Measurements from ENCODE around the gene RBM4B.

RBM4B gene

DNA sequence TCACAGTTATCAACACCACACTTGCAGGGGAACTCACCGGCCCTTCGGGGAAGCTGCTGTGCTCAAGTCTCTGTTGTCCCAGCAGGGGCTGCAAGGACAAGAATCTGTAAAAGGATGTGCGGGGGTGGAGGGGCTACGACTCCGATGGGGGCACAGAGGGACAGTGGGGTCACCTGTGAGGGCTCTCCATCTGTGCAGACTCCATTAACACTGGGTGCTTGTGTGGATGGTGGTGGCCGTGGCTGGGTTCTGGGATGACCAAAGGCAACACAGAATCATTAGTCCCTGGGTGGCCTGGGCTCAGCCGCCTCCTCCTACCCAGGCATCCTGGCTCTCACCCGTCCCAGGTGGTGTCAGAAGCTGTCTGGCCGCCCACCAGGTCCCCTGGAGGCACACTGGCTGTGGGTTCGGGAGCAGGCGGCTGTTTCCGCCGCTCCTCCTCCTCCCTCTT is 10.2 kb upstream of the RBM4B start:
- DNase-seq (ENCODE audit: low read depth in 2 of 3, low spot score in 1 of 3) = no peak

DNA sequence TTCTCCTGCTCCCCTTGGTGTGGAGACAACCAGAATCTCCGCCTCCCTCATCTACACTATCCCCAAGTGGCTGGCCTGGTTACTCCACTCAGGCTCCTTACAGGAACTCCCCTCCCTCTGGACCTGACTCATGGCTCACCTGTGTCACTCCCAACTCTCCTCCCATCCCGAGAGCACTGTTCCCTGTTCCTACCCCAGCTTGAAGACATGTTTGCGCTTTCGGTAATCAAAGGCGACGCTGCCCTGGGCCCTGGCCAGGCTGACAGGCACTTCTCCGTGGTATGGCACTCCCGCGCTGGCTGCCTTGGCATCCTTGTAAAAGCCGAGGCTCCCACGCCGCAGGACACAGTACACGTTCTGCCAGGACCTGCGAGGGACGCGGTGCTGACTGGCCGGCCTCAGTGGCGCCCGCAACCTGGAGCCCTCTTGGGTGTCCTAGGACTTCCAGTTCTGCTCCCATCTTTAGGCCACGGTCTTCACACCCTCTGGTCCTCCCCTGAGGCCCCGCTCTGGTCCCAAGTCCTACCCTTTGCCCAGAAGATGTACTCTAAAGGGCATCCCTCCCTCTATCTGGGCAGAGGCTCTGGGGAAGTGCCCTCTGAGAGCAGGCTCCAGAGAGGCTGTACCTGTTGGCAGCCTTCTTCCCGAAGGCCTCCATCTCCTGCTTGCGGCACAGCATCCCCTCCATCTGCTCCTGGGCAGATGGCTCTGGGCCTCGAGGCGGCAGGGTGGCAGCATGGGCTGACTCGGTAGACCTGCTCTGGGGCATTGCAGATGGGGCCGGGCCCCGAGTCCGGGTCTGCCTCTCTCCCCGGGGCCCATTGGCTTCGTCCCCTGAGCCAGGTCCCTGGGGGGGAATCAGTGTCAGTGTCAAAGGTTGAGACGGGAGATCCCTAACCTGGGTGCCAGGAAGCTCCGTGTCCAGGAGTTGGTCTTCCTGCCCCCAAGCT is 9.4 kb upstream of the RBM4B start:
- no peak for DNase-seq (ENCODE audit: low read depth in 2 of 3, low spot score in 1 of 3)

DNA sequence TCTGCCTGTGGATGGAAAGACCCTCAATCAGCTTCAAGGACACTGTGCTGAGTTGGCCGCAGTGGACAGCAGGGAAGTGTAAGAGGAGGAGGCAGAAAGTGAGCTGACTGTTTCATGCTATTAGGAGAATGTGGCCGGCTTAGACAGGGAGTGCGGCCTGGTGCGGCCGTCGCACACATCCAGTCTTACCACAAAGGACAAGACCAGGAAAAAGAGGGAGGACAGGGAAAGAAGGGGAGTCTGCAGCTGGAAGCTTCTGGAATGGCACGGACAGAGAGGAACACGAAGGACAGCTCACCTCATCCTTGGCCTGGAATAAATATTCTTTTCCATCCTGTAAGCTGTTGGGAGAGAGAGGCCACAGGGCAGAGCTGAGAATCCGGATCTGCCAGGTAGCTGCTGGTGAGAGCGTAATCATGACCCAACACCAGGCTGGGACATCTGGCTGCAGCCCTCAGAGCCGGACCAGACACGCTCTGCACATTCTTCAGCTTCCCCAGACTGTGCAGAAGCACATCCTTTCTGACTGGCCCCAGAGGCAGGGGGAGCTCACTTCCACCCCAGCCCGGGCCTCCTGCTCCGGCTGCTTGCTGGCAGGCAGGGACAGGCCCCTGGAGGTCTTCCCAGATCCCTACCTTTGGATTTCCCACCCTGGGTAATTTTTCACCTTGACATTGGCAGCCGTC is 8.6 kb upstream of the RBM4B start:
- no peak for DNase-seq (ENCODE audit: low read depth in 2 of 3, low spot score in 1 of 3)

DNA sequence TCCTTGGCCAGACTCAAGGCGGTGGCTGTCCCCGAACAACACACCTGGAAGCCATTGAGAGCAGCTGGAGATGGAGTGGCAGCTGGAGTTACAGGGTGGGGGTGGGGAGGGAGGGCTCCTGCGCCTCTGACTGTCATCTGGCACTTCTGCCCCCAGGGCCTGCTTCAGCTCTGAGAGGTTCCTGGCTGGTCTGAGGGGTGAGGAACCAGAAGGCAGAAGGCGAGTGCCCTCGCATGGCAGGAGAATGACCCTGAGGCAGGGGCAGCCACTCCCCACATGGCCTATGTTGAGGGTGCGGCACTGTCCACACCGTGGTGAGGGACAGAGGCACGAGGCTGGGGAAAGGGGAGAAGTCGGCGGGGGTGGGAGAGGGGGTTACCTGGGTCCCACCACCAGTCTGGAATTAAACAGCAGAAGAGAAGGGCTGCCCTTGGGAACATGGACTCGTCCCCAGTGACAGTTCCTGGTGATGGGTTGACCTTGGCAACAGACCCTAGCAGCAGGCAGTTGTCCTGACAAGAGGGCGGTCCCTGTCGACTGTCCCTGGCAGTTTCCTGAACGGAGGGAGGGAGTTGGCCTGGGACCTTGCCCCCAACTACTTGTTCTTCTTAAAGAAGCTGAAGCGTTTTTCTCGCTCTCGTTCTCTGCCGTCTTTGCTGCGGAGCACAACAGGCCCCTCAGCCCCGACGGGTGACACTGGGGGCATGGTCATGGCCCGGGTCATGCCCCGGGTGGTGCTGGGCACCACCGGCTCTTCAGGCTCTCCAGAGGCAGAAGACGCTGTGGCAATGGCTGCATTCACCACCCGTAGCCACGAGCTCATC is 7.8 kb upstream of the RBM4B start:
- no peak for DNase-seq (ENCODE audit: low read depth in 2 of 3, low spot score in 1 of 3)

DNA sequence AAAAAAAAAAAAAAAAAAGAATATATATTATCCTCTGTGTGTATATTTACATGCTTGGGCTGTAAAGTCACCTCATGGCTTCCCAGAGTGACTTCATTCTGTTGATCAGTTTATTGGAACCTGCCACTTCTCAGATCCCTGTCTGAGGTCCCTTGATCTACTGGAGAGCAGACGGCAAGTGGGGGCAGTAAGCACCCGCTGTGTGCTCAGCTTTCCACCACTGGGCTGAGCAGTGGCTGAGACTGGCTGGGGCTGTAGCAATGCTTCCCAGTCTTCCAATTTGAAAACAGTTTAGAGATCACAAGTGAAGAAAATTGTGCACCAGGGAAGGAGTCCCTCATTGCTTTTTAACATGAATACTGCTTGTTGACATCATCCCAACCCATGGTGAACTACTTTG is 6.9 kb upstream of the RBM4B start:
- no peak for DNase-seq (ENCODE audit: low read depth in 2 of 3, low spot score in 1 of 3)

DNA sequence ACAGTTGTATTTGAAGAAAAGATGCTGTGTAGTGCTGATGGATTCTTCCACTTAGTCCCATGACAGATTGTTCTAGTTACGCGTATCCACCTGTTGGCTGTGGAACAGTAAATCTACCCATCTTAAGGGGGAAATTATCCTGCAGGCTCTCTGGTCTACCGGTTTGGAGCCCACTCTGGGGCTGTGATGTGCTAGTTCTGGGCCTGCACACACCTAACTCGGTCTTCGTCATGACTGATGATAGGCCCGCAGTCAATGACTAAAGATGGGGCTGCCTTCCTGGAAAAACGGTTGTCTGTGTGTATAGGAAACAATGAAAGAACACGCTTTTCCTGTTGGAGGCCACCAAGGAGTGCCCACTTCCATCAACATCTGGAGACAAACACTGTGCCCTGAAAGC is 6.2 kb upstream of the RBM4B start:
- no peak for DNase-seq (ENCODE audit: low read depth in 2 of 3, low spot score in 1 of 3)

DNA sequence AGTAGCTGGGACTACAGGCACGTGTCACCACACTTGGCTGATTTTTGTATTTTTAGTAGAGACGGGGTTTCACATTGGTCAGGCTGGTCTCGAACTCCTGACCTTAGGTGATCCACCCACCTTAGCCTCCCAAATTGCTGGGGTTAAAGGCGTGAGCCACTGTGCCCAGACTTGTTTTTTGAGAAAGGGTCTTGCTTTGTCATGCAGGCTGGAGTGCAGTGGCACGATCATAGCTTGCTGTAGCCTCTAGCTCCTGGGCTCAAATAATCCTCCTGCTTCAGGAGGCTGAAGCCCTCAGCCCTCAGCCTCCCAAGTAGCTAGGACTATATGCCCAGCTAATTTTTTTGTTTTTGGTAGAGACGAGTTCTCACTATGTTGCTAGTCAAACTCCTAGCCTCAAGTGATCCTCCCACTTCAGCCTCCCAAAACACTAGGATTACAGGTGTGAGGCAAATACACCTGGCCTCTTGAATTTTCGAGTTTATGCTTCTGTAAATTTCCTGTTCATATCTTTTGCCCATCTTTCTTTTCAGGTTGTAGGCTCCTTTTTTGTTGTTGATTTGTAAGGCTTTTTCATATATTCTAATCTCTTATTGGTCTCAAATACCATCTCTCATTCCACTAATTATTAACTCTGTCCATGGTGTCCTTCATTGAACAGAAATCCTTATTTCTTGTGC is 3.4 kb upstream of the RBM4B start:
- no peak for DNase-seq (ENCODE audit: low read depth in 2 of 3, low spot score in 1 of 3)

DNA sequence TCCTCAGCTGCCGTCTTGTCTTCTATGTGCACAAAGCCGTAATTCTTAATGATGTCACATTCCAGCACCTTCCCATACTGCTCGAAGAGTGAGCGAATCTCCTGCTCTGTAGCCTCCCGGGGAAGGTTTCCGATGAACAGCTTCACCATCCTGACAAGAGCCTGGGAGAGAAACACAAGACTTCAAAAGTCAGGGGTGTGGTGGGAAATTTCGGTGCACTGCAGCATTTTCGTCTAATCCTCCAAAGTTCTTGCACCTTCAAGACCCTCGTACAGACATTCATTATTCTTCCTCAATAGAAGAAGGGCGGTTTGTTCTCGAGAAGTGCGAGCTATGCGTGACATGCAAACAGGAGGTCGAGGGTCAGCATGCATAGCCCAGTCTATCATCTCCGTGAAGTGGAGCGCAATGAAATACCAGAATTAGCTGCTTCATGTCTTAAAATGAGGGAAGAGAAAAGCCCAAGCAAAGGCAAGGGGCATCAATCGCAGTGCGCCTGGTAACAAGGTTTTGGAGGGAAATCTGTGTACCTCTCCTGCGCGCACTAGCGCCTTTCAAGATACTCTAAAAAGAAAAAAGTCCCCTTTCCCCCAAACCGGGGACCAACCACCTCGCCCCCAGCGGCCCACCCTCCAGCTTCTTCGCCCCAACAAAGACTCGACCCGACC is 622 bp downstream of the RBM4B start:
- DNase-seq (ENCODE audit: low read depth in 2 of 3, low spot score in 1 of 3) = peak in 1 of 3 donors; percentile 12

DNA sequence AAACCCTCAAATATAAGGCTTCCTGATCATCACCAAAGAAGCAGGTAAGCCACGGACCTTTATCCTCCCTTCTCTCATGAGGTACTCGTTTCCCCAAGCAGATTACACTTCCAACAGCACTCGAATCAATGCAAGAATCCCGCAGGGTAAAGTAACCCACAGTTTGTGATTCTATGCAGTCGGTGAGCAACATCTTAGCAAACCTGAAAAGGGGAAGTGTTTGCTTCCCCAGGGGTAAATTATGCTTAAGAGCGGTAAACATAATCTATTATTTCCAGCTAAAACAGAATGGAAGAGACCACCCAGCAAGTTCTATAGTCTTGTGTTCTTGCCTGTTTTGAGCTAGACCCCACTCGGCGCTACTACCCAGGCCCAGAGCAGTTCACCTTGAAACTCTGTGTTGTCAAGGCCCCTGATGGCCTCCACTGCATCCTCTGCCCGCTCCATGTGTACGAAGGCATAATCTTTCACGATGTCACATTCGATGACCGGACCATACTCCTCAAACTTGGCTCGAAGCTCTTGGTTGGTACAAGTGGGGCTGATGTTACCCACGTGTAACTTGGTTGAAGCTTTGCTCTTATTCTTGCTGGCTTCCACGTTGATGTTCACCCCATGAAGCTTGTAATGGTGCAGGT is 1.3 kb downstream of the RBM4B start:
- no peak for DNase-seq (ENCODE audit: low read depth in 2 of 3, low spot score in 1 of 3)

DNA sequence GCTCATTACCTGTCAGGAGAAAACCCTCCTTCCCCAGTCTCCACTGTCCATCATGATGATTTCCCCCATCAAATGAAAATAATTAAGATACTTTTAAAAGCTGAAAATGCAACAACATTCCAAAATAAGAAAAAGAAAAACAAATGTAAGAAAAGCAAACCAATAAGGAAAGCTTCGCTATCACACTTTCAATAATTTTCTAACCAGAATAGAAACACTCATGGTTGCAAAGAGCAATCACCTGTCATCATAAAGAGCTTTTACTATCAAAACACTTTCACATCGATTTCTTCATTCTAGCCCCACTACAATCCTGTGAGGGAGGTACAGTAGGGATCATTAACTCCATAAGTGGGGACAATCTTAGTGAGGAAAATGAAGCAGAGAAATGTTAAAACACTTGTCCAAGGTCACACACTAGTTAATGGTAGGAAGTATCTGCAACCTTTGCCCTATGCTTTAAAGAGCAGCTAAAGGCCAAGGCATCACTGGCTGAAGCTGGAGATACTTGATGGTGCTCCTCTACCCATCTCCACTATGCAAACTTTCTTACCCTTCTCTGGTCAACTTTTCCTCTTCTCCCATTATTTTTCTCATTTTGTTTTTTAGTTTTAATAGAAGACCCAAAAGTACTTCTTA is 2.6 kb downstream of the RBM4B start:
- no peak for DNase-seq (ENCODE audit: low read depth in 2 of 3, low spot score in 1 of 3)

DNA sequence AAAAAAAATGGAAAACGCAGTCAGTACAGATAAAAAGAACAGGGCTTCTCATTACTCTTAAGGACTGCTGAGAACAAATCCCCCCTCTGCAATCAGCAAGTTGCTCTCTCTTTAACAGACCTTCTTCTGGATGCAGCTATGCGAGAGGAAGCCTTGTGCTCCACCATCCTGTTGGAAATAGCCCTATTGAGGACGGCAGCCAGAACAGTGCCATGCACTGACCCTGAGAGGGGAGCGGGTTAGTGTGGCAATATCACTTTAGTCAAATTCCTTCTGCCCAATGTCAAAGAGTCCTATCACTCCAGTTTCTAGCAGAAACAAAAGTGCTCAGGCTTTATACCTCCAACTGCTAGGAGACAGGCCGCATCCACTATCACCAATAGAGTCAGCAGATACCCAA is 6.9 kb downstream of the RBM4B start:
- no peak for DNase-seq (ENCODE audit: low read depth in 2 of 3, low spot score in 1 of 3)

DNA sequence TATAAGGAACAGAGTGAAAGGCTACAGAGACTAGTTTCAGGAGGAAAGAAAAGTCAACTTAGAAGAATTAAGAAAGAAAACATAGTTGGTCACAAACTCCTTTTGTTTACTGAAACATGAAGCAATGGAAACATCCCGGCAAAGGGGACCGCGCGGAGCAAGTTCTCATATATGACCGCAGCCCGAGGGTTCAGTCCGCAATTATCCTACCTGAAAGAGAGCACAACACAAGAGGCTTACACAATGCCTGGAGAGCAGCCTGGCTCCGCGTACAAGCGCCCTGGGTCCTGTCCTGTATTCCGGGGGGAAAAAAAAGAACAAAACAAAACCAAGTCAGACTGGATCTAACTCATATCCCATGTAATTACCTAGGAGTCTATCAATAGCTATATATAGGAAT is 12.3 kb downstream of the RBM4B start:
- no peak for DNase-seq (ENCODE audit: low read depth in 2 of 3, low spot score in 1 of 3)

DNA sequence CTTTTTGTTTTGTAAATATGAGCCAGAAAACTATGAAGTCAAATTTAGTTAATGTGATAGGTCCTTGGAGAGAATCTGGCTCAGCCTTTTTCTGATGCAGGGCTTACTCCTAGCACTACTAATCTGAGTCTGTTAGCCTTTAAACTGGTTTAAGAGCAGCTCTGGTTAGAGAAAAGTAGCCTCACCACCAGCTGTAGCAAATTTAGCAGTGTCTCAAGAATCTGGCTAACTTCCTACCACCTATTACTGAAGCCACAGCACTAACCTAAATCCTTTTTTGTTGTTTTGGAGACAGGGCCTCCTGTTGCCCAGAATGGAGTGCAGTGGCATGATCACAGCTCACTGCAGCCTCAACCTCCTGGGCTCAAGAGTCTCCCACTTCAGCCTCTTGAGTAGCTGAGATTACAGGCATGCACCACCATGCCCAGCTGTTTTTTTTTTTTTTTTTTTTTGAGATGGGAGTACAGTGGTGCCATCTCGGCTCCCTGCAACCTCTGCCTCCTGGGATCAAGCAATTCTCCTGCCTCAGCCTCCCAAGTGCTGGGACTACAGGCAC is 13.9 kb downstream of the RBM4B start:
- DNase-seq (ENCODE audit: low read depth in 2 of 3, low spot score in 1 of 3) = no peak

DNA sequence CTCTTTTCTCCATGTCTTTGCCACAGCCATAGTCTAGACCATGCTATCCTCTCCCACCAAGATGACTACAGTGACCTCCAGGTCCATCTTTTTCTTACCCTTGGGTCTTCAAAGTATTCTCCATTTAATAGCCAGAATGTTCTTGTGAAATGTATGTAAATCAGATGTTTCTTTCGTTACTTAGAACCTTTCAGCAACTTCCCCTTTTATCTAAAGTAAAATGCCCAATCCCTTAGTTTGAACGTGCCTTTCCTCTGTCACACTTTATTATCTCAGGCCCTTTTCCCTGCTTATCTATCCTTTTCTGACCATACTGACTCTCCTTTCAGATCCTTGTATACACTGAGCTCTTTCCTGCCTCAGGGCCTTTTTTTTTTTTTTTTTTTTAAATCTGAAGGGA is 17.9 kb downstream of the RBM4B start:
- no peak for DNase-seq (ENCODE audit: low read depth in 2 of 3, low spot score in 1 of 3)

DNA sequence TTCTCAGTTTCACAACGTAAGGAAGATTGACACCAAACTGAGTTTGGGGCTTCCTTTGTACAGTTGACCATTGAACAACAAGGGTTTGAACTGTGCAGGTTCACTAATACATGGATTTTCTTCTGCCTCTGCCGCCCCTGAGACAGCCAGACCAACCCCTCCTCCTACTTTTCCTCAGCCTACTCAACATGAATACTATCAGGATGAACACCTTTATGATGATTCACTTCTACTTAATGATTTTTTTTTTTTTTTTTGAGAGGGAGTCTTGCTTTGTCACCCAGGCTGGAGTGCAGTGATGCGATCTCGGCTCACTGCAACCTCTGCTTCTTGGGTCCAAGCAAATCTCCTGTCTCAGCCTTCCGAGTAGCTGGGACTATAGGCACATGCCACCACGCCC is 24.6 kb downstream of the RBM4B start:
- DNase-seq (ENCODE audit: low read depth in 2 of 3, low spot score in 1 of 3) = no peak

DNA sequence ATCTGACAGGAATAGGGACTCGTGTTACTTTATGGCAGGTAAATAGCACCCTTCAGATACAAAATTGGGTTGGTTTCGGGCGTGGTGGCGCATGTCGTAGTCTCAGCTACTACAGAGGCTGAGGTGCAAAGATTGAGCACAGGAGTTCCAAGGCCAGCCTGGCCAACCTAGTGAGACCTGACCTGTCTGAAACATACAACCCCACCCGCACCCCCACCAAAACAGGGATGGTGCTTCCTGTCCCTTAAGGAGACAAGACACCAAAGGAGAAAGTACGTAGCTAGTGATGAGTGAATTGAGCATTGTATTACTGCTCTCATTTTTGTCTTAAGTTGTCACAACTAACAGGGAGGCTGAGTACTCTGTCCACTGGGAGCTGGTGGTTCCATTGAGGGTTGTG is 25.0 kb downstream of the RBM4B start:
- no peak for DNase-seq (ENCODE audit: low read depth in 2 of 3, low spot score in 1 of 3)

DNA sequence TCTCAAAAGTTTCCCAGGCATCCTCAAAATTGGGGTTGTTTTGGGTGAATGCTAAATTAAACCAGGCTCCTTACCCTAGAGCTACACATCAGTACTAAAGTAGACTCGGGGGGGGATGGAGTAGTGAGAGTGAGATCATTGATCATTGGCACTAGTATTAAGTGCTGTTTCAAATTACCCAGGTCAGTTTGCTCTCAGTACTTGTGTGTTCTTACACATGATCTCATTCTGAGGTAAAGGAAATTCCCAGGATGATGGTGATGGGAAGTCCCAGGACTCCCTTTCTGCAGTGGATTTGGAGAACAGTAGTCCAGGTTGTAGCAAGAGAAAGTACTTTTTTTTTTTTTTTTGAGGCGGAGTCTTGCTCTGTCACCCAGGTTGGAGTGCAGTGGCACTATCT is 26.7 kb downstream of the RBM4B start:
- no peak for DNase-seq (ENCODE audit: low read depth in 2 of 3, low spot score in 1 of 3)

DNA sequence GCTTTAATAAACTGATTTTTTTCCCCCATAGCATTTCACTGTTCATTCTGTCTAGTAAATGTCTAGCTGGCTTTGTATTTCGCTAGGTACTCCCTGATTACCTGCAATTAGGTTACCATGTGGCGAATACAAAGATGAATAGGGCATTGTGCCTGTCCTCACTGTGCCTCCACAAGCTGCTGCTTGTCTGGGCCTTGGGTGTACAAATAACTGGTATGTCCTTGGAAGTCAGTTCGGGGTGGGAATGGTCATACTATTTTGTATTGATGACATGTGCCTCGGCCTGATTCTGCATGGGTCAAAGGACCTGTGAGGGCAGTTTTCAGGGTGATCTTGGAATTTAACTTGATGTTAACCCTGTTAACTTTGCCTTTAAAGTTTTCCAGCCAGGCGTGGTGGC is 27.8 kb downstream of the RBM4B start:
- no peak for DNase-seq (ENCODE audit: low read depth in 2 of 3, low spot score in 1 of 3)

DNA sequence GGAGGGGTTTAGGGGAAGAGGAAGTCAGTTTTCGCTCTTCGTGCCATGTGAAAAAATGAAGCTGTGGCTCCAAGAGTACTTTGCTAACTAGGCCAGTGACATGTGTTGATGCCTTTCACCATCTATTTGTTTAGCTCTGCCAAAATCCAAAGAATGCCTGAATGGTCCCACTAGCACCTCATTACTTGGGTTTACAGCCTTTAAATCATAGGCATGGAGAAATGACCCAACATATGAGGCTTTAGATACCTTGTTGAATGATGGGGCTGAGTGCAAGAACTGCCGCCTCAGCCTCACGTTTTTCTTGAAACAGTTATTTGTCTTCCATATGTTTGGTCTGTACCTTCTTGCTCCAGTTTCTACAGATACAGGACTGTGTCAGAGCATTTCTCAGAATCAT is 30.9 kb downstream of the RBM4B start:
- no peak for DNase-seq (ENCODE audit: low read depth in 2 of 3, low spot score in 1 of 3)

Measured in stimulated activated CD4-positive, alpha-beta T cell treated with anti-CD3 and anti-CD28 coated beads, Interleukin-12 subunit alpha, Interleukin-12 subunit beta, amount 100 ng/mL, for 48 hours (primary cell).